ENCODE data around the gene HHAT.

Gene HHAT

GRCh38 chr1:210328746-210329503 lies at the start of gene HHAT:
Gene HHAT (plus strand): TSS chr1:210328902. CDS start chr1:210348976, 20,074 bp downstream.
- Mint-ChIP-seq H3K4me3 (peak within 1 kb of the TSS; percentile 94 to 96), H3K4me1 (peaks cover 41% of the 10 kb centered on the region), H3K27me3 (peaks cover 14% of the 10 kb centered on the region), H3K9me3 (peaks cover 0 to 8% of the 10 kb centered on the region in 2 donors), H3K27ac (peak within 1 kb of the TSS; percentile 96 to 99)
- ATAC-seq (peak; percentile 65), DNase-seq (peak; percentile 72 to 81)

- H3K4me1 Mint-ChIP-seq, result no peaks in the 10 kb centered on the region
Observed at GRCh38 chr1:210280221-210280620, 48.5 kb upstream of the HHAT start.

GRCh38 chr1:210288116-210288515 lies 40.6 kb upstream of the HHAT start:
- no peaks in the 10 kb centered on the region for H3K9me3 Mint-ChIP-seq
- DNase-seq, result no peak
- H3K27ac Mint-ChIP-seq, result no peak overlapping the region
- peaks cover 72% of the 10 kb centered on the region for H3K27me3 Mint-ChIP-seq
- H3K4me3 Mint-ChIP-seq, result no peak overlapping the region
- H3K4me1 Mint-ChIP-seq, result peaks cover 12% of the 10 kb centered on the region
- ATAC-seq, result no peak

More at GRCh38 chr1:210280221-210280620, 48.5 kb upstream of the HHAT start:
- no peak for DNase-seq
- Mint-ChIP-seq H3K4me3 (no peak overlapping the region), H3K27ac (no peak overlapping the region), H3K9me3 (peaks cover 15 to 33% of the 10 kb centered on the region in 2 donors), H3K27me3 (peaks cover 31% of the 10 kb centered on the region)
- no peak for ATAC-seq

GRCh38 chr1:210289248-210289647 lies 39.5 kb upstream of the HHAT start:
- H3K9me3 Mint-ChIP-seq, result no peaks in the 10 kb centered on the region
- no peak overlapping the region for H3K27ac Mint-ChIP-seq
- H3K4me3 Mint-ChIP-seq, result no peak overlapping the region
- peaks cover 12% of the 10 kb centered on the region for H3K4me1 Mint-ChIP-seq
- peaks cover 67% of the 10 kb centered on the region for H3K27me3 Mint-ChIP-seq
- ATAC-seq, result no peak
- DNase-seq, result no peak

- H3K27ac Mint-ChIP-seq, result no peak overlapping the region
- no peak for DNase-seq
- ATAC-seq, result no peak
- peaks cover 71% of the 10 kb centered on the region for H3K27me3 Mint-ChIP-seq
- no peaks in the 10 kb centered on the region for H3K9me3 Mint-ChIP-seq
- peaks cover 12% of the 10 kb centered on the region for H3K4me1 Mint-ChIP-seq
- no peak overlapping the region for H3K4me3 Mint-ChIP-seq
Observed at GRCh38 chr1:210291081-210291764, 37.5 kb upstream of the HHAT start.

GRCh38 chr1:210291786-210292230 lies 36.9 kb upstream of the HHAT start:
- Mint-ChIP-seq H3K4me1 (peaks cover 12% of the 10 kb centered on the region), H3K4me3 (peak overlapping the region in 1 of 2 donors; percentile 62), H3K27me3 (peaks cover 76% of the 10 kb centered on the region), H3K9me3 (no peaks in the 10 kb centered on the region), H3K27ac (no peak overlapping the region)
- DNase-seq (no peak), ATAC-seq (peak; percentile 11)

GRCh38 chr1:210292231-210292871 lies 36.4 kb upstream of the HHAT start:
- DNase-seq (peak; percentile 39 to 42), ATAC-seq (peak; percentile 78)
- H3K4me1 Mint-ChIP-seq, result peaks cover 12% of the 10 kb centered on the region
- H3K9me3 Mint-ChIP-seq, result no peaks in the 10 kb centered on the region
- H3K27me3 Mint-ChIP-seq, result peaks cover 81% of the 10 kb centered on the region
- H3K27ac Mint-ChIP-seq, result no peak overlapping the region
- H3K4me3 Mint-ChIP-seq, result peak overlapping the region; percentile 59 to 62

- H3K4me3 Mint-ChIP-seq, result peak overlapping the region in 1 of 2 donors; percentile 59
- DNase-seq (no peak), ATAC-seq (no peak)
- H3K27ac Mint-ChIP-seq, result no peak overlapping the region
- no peaks in the 10 kb centered on the region for H3K9me3 Mint-ChIP-seq
- H3K27me3 Mint-ChIP-seq, result peaks cover 81% of the 10 kb centered on the region
- peaks cover 12% of the 10 kb centered on the region for H3K4me1 Mint-ChIP-seq
Observed at GRCh38 chr1:210293171-210293607, 35.5 kb upstream of the HHAT start.

GRCh38 chr1:210294999-210295745 lies 33.5 kb upstream of the HHAT start:
- ATAC-seq, result peak; percentile 9
- peaks cover 12% of the 10 kb centered on the region for H3K4me1 Mint-ChIP-seq
- H3K27ac Mint-ChIP-seq, result no peak overlapping the region
- DNase-seq, result no peak
- H3K4me3 Mint-ChIP-seq, result no peak overlapping the region
- peaks cover 85% of the 10 kb centered on the region for H3K27me3 Mint-ChIP-seq
- H3K9me3 Mint-ChIP-seq, result no peaks in the 10 kb centered on the region

GRCh38 chr1:210296682-210297081 lies 32.0 kb upstream of the HHAT start:
- peaks cover 12% of the 10 kb centered on the region for H3K4me1 Mint-ChIP-seq
- no peak overlapping the region for H3K4me3 Mint-ChIP-seq
- no peak for DNase-seq
- ATAC-seq, result no peak
- no peak overlapping the region for H3K27ac Mint-ChIP-seq
- no peaks in the 10 kb centered on the region for H3K9me3 Mint-ChIP-seq
- H3K27me3 Mint-ChIP-seq, result peaks cover 70% of the 10 kb centered on the region

- peak overlapping the region in 1 of 2 donors; percentile 33 for H3K27ac Mint-ChIP-seq
- no peak overlapping the region for H3K4me3 Mint-ChIP-seq
- H3K27me3 Mint-ChIP-seq, result peaks cover 55% of the 10 kb centered on the region
- ATAC-seq (no peak), DNase-seq (no peak)
- H3K4me1 Mint-ChIP-seq, result no peaks in the 10 kb centered on the region
- no peaks in the 10 kb centered on the region for H3K9me3 Mint-ChIP-seq
Observed at GRCh38 chr1:210298296-210298695, 30.4 kb upstream of the HHAT start.

GRCh38 chr1:210298936-210299335 lies 29.8 kb upstream of the HHAT start:
- Mint-ChIP-seq H3K27me3 (peaks cover 50% of the 10 kb centered on the region), H3K27ac (no peak overlapping the region), H3K9me3 (no peaks in the 10 kb centered on the region), H3K4me1 (no peaks in the 10 kb centered on the region), H3K4me3 (no peak overlapping the region)
- ATAC-seq (no peak), DNase-seq (no peak)

GRCh38 chr1:210299501-210299900 lies 29.2 kb upstream of the HHAT start:
- DNase-seq (no peak), ATAC-seq (no peak)
- H3K9me3 Mint-ChIP-seq, result no peaks in the 10 kb centered on the region
- H3K27ac Mint-ChIP-seq, result no peak overlapping the region
- H3K27me3 Mint-ChIP-seq, result peaks cover 47% of the 10 kb centered on the region
- no peak overlapping the region for H3K4me3 Mint-ChIP-seq
- no peaks in the 10 kb centered on the region for H3K4me1 Mint-ChIP-seq

GRCh38 chr1:210300923-210301614 lies 27.6 kb upstream of the HHAT start:
- Mint-ChIP-seq H3K4me3 (no peak overlapping the region), H3K27ac (no peak overlapping the region), H3K9me3 (no peaks in the 10 kb centered on the region), H3K27me3 (peaks cover 36% of the 10 kb centered on the region), H3K4me1 (no peaks in the 10 kb centered on the region)
- ATAC-seq (no peak), DNase-seq (no peak)

- no peak overlapping the region for H3K27ac Mint-ChIP-seq
- DNase-seq (no peak), ATAC-seq (no peak)
- H3K27me3 Mint-ChIP-seq, result peaks cover 32% of the 10 kb centered on the region
- no peak overlapping the region for H3K4me3 Mint-ChIP-seq
- H3K9me3 Mint-ChIP-seq, result no peaks in the 10 kb centered on the region
- H3K4me1 Mint-ChIP-seq, result no peaks in the 10 kb centered on the region
Observed at GRCh38 chr1:210301615-210302000, 27.1 kb upstream of the HHAT start.

Measured in stimulated activated naive CD8-positive, alpha-beta T cell treated with anti-CD3 and anti-CD28 coated beads, Interleukin-15, amount 100 ng/mL, for 72 hours (primary cell).